MCF 10A (cell line): ENCODE results near the gene LRRC74B. TPM values are rescaled to one million over a fixed set of nuclear protein-coding genes. Genes with fewer than 3 reads are reported as not detected.

Experiments
- BruUV-seq: library from RNA; stranded (reverse); fragments of 400-500 nt; replicated peaks from 2 replicates; lab custom pipeline; 2021; lab: Mats Ljungman, UMichigan
- CTCF ChIA-PET: fragments of 300-600 bp; sonication (Branson Sonifier 250); formaldehyde crosslinking; extraction: SDS; loops from one replicate; lab custom pipeline; 2021; ENCODE audit warnings: antibody characterized with exemption, inconsistent platforms; lab: Yijun Ruan, JAX
- POLR2A ChIA-PET: fragments of 300-600, 350-650 bp; sonication (Branson Sonifier 250); formaldehyde crosslinking; extraction: SDS; loops from one replicate; lab custom pipeline; 2020; ENCODE audit warnings: antibody characterized with exemption, inconsistent platforms; lab: Yijun Ruan, JAX
- DNase-seq: peaks from one replicate; pipeline ENCODE4 v3.0.0-alpha.2; 2018; ENCODE audit not compliant: unreplicated experiment
- H3K27ac Mint-ChIP-seq: one replicate; pipeline ENCODE4 v1.8.0; 2022; ENCODE audit warnings: mild to moderate bottlenecking, low read depth, mixed read lengths; ENCODE audit not compliant: unreplicated experiment
- H3K27me3 Mint-ChIP-seq: one replicate; pipeline ENCODE4 v1.8.0; 2022; ENCODE audit warnings: mixed read lengths; ENCODE audit not compliant: insufficient read depth, unreplicated experiment
- H3K36me3 Mint-ChIP-seq: one replicate; pipeline ENCODE4 v1.8.0; 2022; ENCODE audit warnings: mild to moderate bottlenecking, moderate library complexity, mixed read lengths; ENCODE audit not compliant: insufficient read depth, unreplicated experiment
- H3K4me1 Mint-ChIP-seq: one replicate; pipeline ENCODE4 v1.8.0; 2022; ENCODE audit warnings: mixed read lengths; ENCODE audit not compliant: insufficient read depth, unreplicated experiment
- H3K4me3 Mint-ChIP-seq: one replicate; pipeline ENCODE4 v1.8.0; 2022; ENCODE audit warnings: mild to moderate bottlenecking, moderate library complexity, mixed read lengths; ENCODE audit not compliant: unreplicated experiment
- H3K9me3 Mint-ChIP-seq: one replicate; pipeline ENCODE4 v1.8.0; 2022; ENCODE audit warnings: mixed read lengths; ENCODE audit not compliant: unreplicated experiment
- CTCF ChIP-seq: fragments of 200-600 bp; IDR thresholded peaks from one replicate; pipeline ENCODE4 v1.8.0; 2022; ENCODE audit warnings: antibody characterized with exemption, mild to moderate bottlenecking; ENCODE audit not compliant: unreplicated experiment
- intact Hi-C: fragments of 100-400 bp; cut with micrococcal nuclease; formaldehyde crosslinking; loops from 2 replicates; pipeline ENCODE4 v1.14.1; 2022
- total RNA-seq: library from RNA; stranded (reverse); gene quantifications from 2 replicates; pipeline ENCODE4 v1.2.3, GENCODE V29; 2022

Gene LRRC74B
- total RNA-seq, 1 experiment from 2014 or later: not detected

GRCh38 chr22:21076912-21077625 is 31.3 kb downstream of the LRRC74B start:
- Mint-ChIP-seq H3K4me3 (no peak overlapping the region), H3K27ac (no peak overlapping the region), H3K9me3 (no peaks in the 10 kb centered on the region), H3K36me3 (no peaks in the 10 kb centered on the region), H3K4me1 (peaks cover 12% of the 10 kb centered on the region), H3K27me3 (no peaks in the 10 kb centered on the region)
- ChIA-PET POLR2A (interaction anchor here (0.7 kb wide), 1 partner anchor 76 kb away, joined by 3 read pairs; no protein-coding TSS in a partner anchor), CTCF (interaction anchor here (0.6 kb wide), 1 partner anchor 12 kb away, joined by 3 read pairs; no protein-coding TSS in a partner anchor)
- intact Hi-C loops: no loop called here
- no TSS peak for BruUV-seq
- TF ChIP-seq CTCF: no peak
- DNase-seq: no peak

- CTCF ChIA-PET: no interaction called here
Measured at GRCh38 chr22:21077884-21078508, 32.2 kb downstream of the LRRC74B start.

GRCh38 chr22:21078916-21079315 is 33.2 kb downstream of the LRRC74B start:
- intact Hi-C loops: no loop called here
- DNase-seq: no peak

More at GRCh38 chr22:21077884-21078508, 32.2 kb downstream of the LRRC74B start:
- no peaks in the 10 kb centered on the region for H3K36me3 Mint-ChIP-seq
- H3K27ac Mint-ChIP-seq: no peak overlapping the region
- H3K4me3 Mint-ChIP-seq: no peak overlapping the region
- POLR2A ChIA-PET: no interaction called here
- no peaks in the 10 kb centered on the region for H3K9me3 Mint-ChIP-seq
- intact Hi-C loops: no loop called here
- TF ChIP-seq CTCF: no peak
- no peak for DNase-seq
- BruUV-seq: no TSS peak
- H3K4me1 Mint-ChIP-seq: peaks cover 11% of the 10 kb centered on the region
- no peaks in the 10 kb centered on the region for H3K27me3 Mint-ChIP-seq

More at GRCh38 chr22:21078916-21079315, 33.2 kb downstream of the LRRC74B start:
- no peak overlapping the region for H3K4me3 Mint-ChIP-seq
- H3K27ac Mint-ChIP-seq: no peak overlapping the region
- H3K9me3 Mint-ChIP-seq: no peaks in the 10 kb centered on the region
- no peak for TF ChIP-seq CTCF
- H3K4me1 Mint-ChIP-seq: peaks cover 3% of the 10 kb centered on the region
- CTCF ChIA-PET: no interaction called here
- no peaks in the 10 kb centered on the region for H3K27me3 Mint-ChIP-seq
- POLR2A ChIA-PET: no interaction called here
- no TSS peak for BruUV-seq
- H3K36me3 Mint-ChIP-seq: no peaks in the 10 kb centered on the region
